SK-N-MC (cell line): ENCODE measurements around the gene NOXO1.

Experiments
- EZH2 ChIP-seq: fragments of 200-600 bp; sonication (generic); IDR thresholded peaks from one replicate; pipeline ENCODE4 v1.6.1; 2017; ENCODE audit warnings: antibody characterized with exemption
- POLR2AphosphoS5 ChIP-seq: IDR thresholded peaks from 2 replicates; pipeline ENCODE4 v1.6.1; 2012; ENCODE audit warnings: mild to moderate bottlenecking, low read depth, low read length, borderline replicate concordance

- TF ChIP-seq EZH2, result no peak
- TF ChIP-seq POLR2AphosphoS5, result no peak
Measured at GRCh38 chr16:2025251-2025650, 44.0 kb upstream of the NOXO1 start.
